Measurements from ENCODE around the gene DHRS2. TPM values are rescaled to one million over a fixed set of nuclear protein-coding genes. Genes with fewer than 3 reads are reported as not detected.

DHRS2 gene
- total and polyA plus RNA-seq, 2 of the 13 experiments (the other 11 are each of a cell fraction or from before 2014, with no cell fraction given), result 1,621 to 3,021 TPM

GRCh38 chr14:23631702-23632460, 4.3 kb upstream of the DHRS2 start (continued):
- TF ChIP-seq MATR3 (CRISPR knock-in tag; IDR thresholded peaks at IDR 0.05), result no peak
- no peak for TF ChIP-seq TMF1 (CRISPR knock-in tag; IDR thresholded peaks at IDR 0.05; ENCODE audit: low read depth)
- TF ChIP-seq ZSCAN21 (CRISPR knock-in tag; IDR thresholded peaks at IDR 0.05; ENCODE audit: borderline replicate concordance), result no peak
- no peak for TF ChIP-seq ZNF558 (CRISPR knock-in tag; IDR thresholded peaks at IDR 0.05; ENCODE audit: borderline replicate concordance)
- TF ChIP-seq ZHX2 (IDR thresholded peaks at IDR 0.05; ENCODE audit: low read depth), result peak; percentile 67; the same call in 1 of the 2 replicates
- TF ChIP-seq ZHX2 (CRISPR knock-in tag; IDR thresholded peaks at IDR 0.05; ENCODE audit: borderline replicate concordance), result no peak
- TF ChIP-seq ZNF276 (CRISPR knock-in tag; IDR thresholded peaks at IDR 0.05; ENCODE audit: low read depth), result peak; percentile 49; the same call in 1 of the 2 replicates
- no peak for TF ChIP-seq ATRX (CRISPR knock-in tag; IDR thresholded peaks at IDR 0.05; ENCODE audit: borderline replicate concordance)

All from HepG2 (cell line).